ENCODE results near the gene ZNF500. TPM values are rescaled to one million over a fixed set of nuclear protein-coding genes. Genes with fewer than 3 reads are reported as not detected.

The ZNF500 gene
- total RNA-seq, 1 donor from 2014 or later, result 13.1 TPM

DNA sequence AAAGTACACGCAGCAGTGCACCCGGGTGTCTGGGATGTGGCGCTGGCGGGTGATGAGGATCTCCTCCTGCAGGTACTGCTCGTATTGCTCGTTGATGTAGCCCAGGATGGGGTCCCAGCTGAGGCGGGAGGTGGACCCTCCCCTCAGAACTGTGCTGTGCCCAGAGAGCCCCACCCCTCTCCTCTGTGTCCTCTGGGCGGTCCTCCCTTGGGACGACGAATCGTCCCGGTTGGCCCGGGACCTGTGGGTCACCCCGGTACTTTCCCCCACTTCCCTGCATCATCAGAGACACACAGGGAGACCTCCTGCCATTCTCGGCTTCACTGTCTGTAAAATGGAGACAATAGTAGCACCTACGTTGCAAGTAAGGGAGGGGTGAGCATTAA is 17.0 kb upstream of the ZNF500 start:
- no peaks in the 10 kb centered on the region for H3K9me3 Mint-ChIP-seq (ENCODE audit: low read depth)
- no peaks in the 10 kb centered on the region for H3K36me3 Mint-ChIP-seq (ENCODE audit: low read depth)
- no peaks in the 10 kb centered on the region for H3K27me3 Mint-ChIP-seq (ENCODE audit: low read depth)
- no peaks in the 10 kb centered on the region for H3K4me1 Mint-ChIP-seq (ENCODE audit: low read depth)
- H3K27ac Mint-ChIP-seq (ENCODE audit: unreplicated experiment), result no peak overlapping the region
- H3K4me3 Mint-ChIP-seq (ENCODE audit: unreplicated experiment), result no peak overlapping the region
- DNase-seq (ENCODE audit: low spot score), result no peak
- TF ChIP-seq, protein P1, sequence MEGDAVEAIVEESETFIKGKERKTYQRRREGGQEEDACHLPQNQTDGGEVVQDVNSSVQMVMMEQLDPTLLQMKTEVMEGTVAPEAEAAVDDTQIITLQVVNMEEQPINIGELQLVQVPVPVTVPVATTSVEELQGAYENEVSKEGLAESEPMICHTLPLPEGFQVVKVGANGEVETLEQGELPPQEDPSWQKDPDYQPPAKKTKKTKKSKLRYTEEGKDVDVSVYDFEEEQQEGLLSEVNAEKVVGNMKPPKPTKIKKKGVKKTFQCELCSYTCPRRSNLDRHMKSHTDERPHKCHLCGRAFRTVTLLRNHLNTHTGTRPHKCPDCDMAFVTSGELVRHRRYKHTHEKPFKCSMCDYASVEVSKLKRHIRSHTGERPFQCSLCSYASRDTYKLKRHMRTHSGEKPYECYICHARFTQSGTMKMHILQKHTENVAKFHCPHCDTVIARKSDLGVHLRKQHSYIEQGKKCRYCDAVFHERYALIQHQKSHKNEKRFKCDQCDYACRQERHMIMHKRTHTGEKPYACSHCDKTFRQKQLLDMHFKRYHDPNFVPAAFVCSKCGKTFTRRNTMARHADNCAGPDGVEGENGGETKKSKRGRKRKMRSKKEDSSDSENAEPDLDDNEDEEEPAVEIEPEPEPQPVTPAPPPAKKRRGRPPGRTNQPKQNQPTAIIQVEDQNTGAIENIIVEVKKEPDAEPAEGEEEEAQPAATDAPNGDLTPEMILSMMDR (IDR thresholded peaks at IDR 0.05), result no peak

DNA sequence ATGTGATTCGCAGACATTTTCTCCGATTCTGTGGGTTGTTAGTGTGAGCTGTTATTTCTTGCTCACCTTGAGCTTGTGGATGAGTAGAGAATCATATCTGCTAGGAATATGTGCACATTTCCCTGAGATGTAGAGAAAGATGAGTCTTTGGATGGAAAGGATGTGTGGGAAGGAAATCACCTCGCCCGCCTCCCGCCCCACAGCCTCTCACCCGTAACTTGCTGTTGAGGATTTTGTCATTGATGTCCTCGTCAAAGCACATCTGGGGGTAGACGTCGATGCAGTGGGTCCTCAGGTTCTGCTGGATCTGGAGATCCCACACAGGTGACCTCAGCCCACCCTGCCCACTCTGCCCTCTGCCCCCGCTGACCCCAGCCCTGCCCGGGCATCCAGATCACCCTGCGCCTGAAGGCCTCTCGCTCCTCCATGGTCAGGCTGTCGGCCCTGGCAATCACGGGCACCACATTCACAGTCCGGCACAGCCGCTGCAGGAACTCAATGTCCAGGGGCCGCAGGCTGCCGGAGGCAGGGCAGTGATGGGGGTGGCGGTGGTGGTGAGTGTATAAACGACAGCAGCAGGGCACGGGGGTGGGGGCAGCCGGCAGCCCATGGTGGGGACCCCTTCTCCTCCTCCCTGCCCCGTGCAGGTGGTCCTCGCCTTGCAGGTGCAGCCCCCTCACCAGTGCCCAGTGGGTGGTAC is 16.4 kb upstream of the ZNF500 start:
- no peak for DNase-seq (ENCODE audit: low spot score)
- no peak overlapping the region for H3K27ac Mint-ChIP-seq (ENCODE audit: unreplicated experiment)

DNA sequence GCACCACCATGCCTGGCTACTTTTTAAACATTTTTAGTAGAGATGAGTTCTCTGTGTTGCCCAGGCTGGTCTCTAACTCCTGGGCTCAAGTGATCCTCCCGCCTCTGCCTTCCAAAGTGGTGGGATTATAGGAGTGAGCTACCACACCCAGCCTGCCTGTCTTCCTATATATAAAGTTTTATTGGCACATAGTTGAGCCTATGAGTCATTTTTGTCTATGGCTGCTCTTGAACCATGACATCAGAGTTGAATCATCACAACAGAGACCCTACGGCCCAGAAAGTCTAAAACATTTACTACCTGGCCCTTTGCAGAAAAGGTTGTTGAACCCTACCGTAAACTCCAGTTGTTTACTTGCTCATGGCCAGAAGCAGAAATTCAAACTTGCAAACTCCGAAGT is 13.3 kb upstream of the ZNF500 start:
- no peaks in the 10 kb centered on the region for H3K27me3 Mint-ChIP-seq (ENCODE audit: low read depth)
- no peaks in the 10 kb centered on the region for H3K36me3 Mint-ChIP-seq (ENCODE audit: low read depth)
- TF ChIP-seq, protein P1 (IDR thresholded peaks at IDR 0.05), result no peak
- no peak overlapping the region for H3K27ac Mint-ChIP-seq (ENCODE audit: unreplicated experiment)
- no peak overlapping the region for H3K4me3 Mint-ChIP-seq (ENCODE audit: unreplicated experiment)
- no peaks in the 10 kb centered on the region for H3K4me1 Mint-ChIP-seq (ENCODE audit: low read depth)
- no peaks in the 10 kb centered on the region for H3K9me3 Mint-ChIP-seq (ENCODE audit: low read depth)
- no peak for DNase-seq (ENCODE audit: low spot score)

More for the DNA sequence above, 16.4 kb upstream of the ZNF500 start:
- H3K36me3 Mint-ChIP-seq (ENCODE audit: low read depth), result no peaks in the 10 kb centered on the region
- H3K4me3 Mint-ChIP-seq (ENCODE audit: unreplicated experiment), result no peak overlapping the region
- no peaks in the 10 kb centered on the region for H3K9me3 Mint-ChIP-seq (ENCODE audit: low read depth)
- no peaks in the 10 kb centered on the region for H3K4me1 Mint-ChIP-seq (ENCODE audit: low read depth)
- no peaks in the 10 kb centered on the region for H3K27me3 Mint-ChIP-seq (ENCODE audit: low read depth)
- TF ChIP-seq, protein P1 (IDR thresholded peaks at IDR 0.05), result no peak

DNA sequence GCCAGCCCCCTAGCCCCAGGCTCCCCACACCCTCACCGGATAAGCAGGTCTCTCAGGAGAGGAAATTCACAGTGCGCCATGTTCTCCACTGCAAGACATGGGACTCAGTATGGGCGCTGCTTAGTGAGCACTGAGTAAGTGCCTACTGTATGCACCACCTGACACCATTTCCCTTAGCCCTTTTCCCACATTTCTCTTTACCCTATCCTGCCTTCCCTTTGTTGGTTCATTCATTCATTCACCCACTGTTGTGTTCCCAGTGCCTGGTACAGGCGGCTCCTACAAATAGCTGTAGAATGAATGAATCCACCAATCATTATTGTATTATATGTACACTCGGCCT is 11.1 kb upstream of the ZNF500 start:
- H3K4me1 Mint-ChIP-seq (ENCODE audit: low read depth), result no peaks in the 10 kb centered on the region
- H3K4me3 Mint-ChIP-seq (ENCODE audit: unreplicated experiment), result no peak overlapping the region
- DNase-seq (ENCODE audit: low spot score), result no peak
- H3K36me3 Mint-ChIP-seq (ENCODE audit: low read depth), result no peaks in the 10 kb centered on the region
- H3K9me3 Mint-ChIP-seq (ENCODE audit: low read depth), result no peaks in the 10 kb centered on the region
- H3K27ac Mint-ChIP-seq (ENCODE audit: unreplicated experiment), result no peak overlapping the region
- TF ChIP-seq, protein P1 (IDR thresholded peaks at IDR 0.05), result no peak
- H3K27me3 Mint-ChIP-seq (ENCODE audit: low read depth), result no peaks in the 10 kb centered on the region

DNA sequence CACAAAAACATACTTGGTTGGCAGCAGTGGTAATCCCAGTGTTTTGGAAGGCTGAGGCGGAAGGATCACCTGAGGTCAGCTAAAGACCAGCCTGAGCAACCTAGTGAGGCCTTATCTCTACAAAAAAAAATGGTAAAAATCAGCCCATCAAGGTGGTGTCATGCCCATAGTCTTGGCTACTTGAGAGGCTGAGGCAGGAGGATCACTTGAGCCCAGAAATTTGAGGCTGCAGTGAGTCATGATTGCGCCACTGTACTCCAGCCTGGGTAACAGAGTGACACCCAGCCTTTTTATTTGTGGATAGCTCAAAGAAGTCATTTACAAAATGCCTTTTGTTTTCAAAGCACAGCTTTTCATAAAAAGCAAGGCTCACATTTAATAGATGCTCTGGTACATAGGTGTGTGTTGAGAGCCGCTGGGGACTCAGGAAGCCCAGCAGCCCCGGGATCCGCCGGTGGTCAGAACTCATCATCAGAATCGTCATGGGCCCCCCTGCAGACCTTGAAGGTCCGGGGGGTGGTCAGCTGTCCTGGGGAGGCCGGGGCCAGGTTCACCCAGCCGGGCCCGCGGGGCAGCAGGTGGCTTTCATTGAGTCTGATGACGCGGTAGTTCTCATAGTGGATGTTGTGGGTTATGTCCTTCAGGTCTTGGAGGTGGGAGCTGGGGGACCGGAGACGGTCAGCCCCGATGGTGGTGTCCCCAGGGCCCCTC is 10.5 kb upstream of the ZNF500 start:
- Mint-ChIP-seq H3K36me3 (ENCODE audit: low read depth) (no peaks in the 10 kb centered on the region), H3K4me1 (ENCODE audit: low read depth) (no peaks in the 10 kb centered on the region), H3K4me3 (ENCODE audit: unreplicated experiment) (no peak overlapping the region), H3K27me3 (ENCODE audit: low read depth) (no peaks in the 10 kb centered on the region), H3K9me3 (ENCODE audit: low read depth) (no peaks in the 10 kb centered on the region), H3K27ac (ENCODE audit: unreplicated experiment) (no peak overlapping the region)
- no peak for DNase-seq (ENCODE audit: low spot score)
- TF ChIP-seq, protein P1 (IDR thresholded peaks at IDR 0.05), result no peak
